Natural killer cell (primary cell): ENCODE measurements around the gene RFX8. TPM values are rescaled to one million over a fixed set of nuclear protein-coding genes. Genes with fewer than 3 reads are reported as not detected.
A peak's percentile ranks its signal among the peaks of the same experiment; 100 is the strongest.

Source experiments
- ATAC-seq, 3 donors: fragments of 150-1000 bp in 2 of 3; fragments of 200-7000 bp in 1 of 3; cut with Tn5 transposase; 1 replicate in 1 of 3; 2 replicates in 2 of 3; pipeline ENCODE4 v1.10.0; 2021; ENCODE audit warnings: mild to moderate bottlenecking in 2 of 3, moderate library complexity in 2 of 3
- DNase-seq, 2 donors: peaks; one replicate each; pipeline versions ENCODE4 v3.0.0 to v3.0.0-alpha.2; 2013 to 2021; ENCODE audit warnings: mixed read lengths in 1 of 2
- H3K27ac ChIP-seq: one replicate; pipeline ENCODE4 v1.5.1; 2013; ENCODE audit warnings: mild to moderate bottlenecking, low read length
- H3K27me3 ChIP-seq: one replicate; pipeline ENCODE4 v1.6.1; 2013; ENCODE audit warnings: low read length; ENCODE audit not compliant: control insufficient read depth, insufficient read depth
- H3K36me3 ChIP-seq: one replicate; pipeline ENCODE4 v1.6.1; 2013; ENCODE audit warnings: low read length; ENCODE audit not compliant: control insufficient read depth, insufficient read depth
- H3K4me1 ChIP-seq: one replicate; pipeline ENCODE4 v1.6.1; 2013; ENCODE audit warnings: low read length; ENCODE audit not compliant: control insufficient read depth, insufficient read depth
- H3K4me3 ChIP-seq: one replicate; pipeline ENCODE4 v1.5.1; 2013; ENCODE audit warnings: low read length
- H3K9me3 ChIP-seq: one replicate; pipeline ENCODE4 v1.6.1; 2013; ENCODE audit warnings: low read length; ENCODE audit not compliant: control insufficient read depth, insufficient read depth
- H3K27ac Mint-ChIP-seq, 2 donors: one replicate each; pipeline ENCODE4 v1.8.0; 2022; ENCODE audit warnings: mild to moderate bottlenecking in 2 of 2, mixed read lengths in 2 of 2, moderate library complexity in 1 of 2
- H3K27me3 Mint-ChIP-seq, 2 donors: one replicate each; pipeline ENCODE4 v1.8.0; 2022; ENCODE audit warnings: low read depth in 2 of 2, mixed read lengths in 2 of 2
- H3K36me3 Mint-ChIP-seq: one replicate; pipeline ENCODE4 v1.8.0; 2022; ENCODE audit warnings: mixed read lengths
- H3K4me1 Mint-ChIP-seq, 2 donors: one replicate each; pipeline ENCODE4 v1.8.0; 2022; ENCODE audit warnings: mixed read lengths in 2 of 2
- H3K4me3 Mint-ChIP-seq: one replicate; pipeline ENCODE4 v1.8.0; 2022; ENCODE audit warnings: mild to moderate bottlenecking, moderate library complexity, mixed read lengths
- H3K9me3 Mint-ChIP-seq, 2 donors: one replicate each; pipeline ENCODE4 v1.8.0; 2022; ENCODE audit warnings: mixed read lengths in 2 of 2
- CTCF ChIP-seq: fragments of 200-600 bp; IDR thresholded peaks from one replicate; pipeline ENCODE4 v1.8.0; 2022; ENCODE audit warnings: antibody characterized with exemption
- whole genome bisulfite sequencing: methylation state at CpG from one replicate; pipeline ENCODE4 v1.1.7; 2013; ENCODE audit warnings: missing lambda C conversion rate; ENCODE audit not compliant: insufficient coverage; 5-methylcytosine and 5-hydroxymethylcytosine counted together
- intact Hi-C: fragments of 100-400 bp; cut with micrococcal nuclease; formaldehyde crosslinking; loops from one replicate; pipeline ENCODE4 v1.14.2; 2022
- total RNA-seq, 4 donors: library from RNA; stranded (reverse); fragments of 120-200 nt in 1 of 4; gene quantifications; one replicate each; pipeline versions ENCODE4 v1.2.3 to v1.2.4, GENCODE V29; 2013 to 2022

The RFX8 gene
- total RNA-seq, 3 donors from 2014 or later (not counting 1 experiment from before 2014, with no cell fraction given): 0.68 TPM; not detected in 2

- Mint-ChIP-seq H3K9me3 (no peaks in the 10 kb centered on the region), H3K36me3 (no peaks in the 10 kb centered on the region), H3K27me3 (peaks cover 3 to 8% of the 10 kb centered on the region in 2 donors), H3K4me3 (no peak overlapping the region), H3K4me1 (no peaks in the 10 kb centered on the region), H3K27ac (no peak overlapping the region)
- no peak for ATAC-seq
- 89% methylated on average over 4 of the region's 4 CpGs for WGBS
- Histone ChIP-seq H3K9me3 (no peaks in the 10 kb centered on the region), H3K27me3 (no peaks in the 10 kb centered on the region), H3K27ac (no peak overlapping the region), H3K4me3 (no peak overlapping the region), H3K4me1 (no peaks in the 10 kb centered on the region), H3K36me3 (no peaks in the 10 kb centered on the region)
- intact Hi-C loops: no loop called here
- no peak for DNase-seq
- TF ChIP-seq CTCF: no peak
Measured at GRCh38 chr2:101369100-101369499, 105.8 kb downstream of the RFX8 start.

- Mint-ChIP-seq H3K27me3 (peaks cover 3 to 8% of the 10 kb centered on the region in 2 donors), H3K4me1 (no peaks in the 10 kb centered on the region), H3K9me3 (no peaks in the 10 kb centered on the region), H3K36me3 (no peaks in the 10 kb centered on the region), H3K27ac (no peak overlapping the region), H3K4me3 (no peak overlapping the region)
- no peaks in the 10 kb centered on the region for H3K4me1 ChIP-seq
- 83% methylated on average over 5 of the region's 5 CpGs for WGBS
- no peak overlapping the region for H3K4me3 ChIP-seq
- H3K27ac ChIP-seq: no peak overlapping the region
- no peaks in the 10 kb centered on the region for H3K9me3 ChIP-seq
- H3K27me3 ChIP-seq: no peaks in the 10 kb centered on the region
- no peaks in the 10 kb centered on the region for H3K36me3 ChIP-seq
- no peak for TF ChIP-seq CTCF
- no peak for DNase-seq
- no peak for ATAC-seq
- intact Hi-C loops: no loop called here
Measured at GRCh38 chr2:101368376-101368775, 106.5 kb downstream of the RFX8 start.

GRCh38 chr2:101367508-101367907 is 107.4 kb downstream of the RFX8 start:
- ATAC-seq: no peak
- Mint-ChIP-seq H3K4me3 (no peak overlapping the region), H3K4me1 (peaks cover 1 to 2% of the 10 kb centered on the region in 2 donors), H3K27me3 (peaks cover 3 to 8% of the 10 kb centered on the region in 2 donors), H3K36me3 (no peaks in the 10 kb centered on the region), H3K27ac (no peak overlapping the region), H3K9me3 (no peaks in the 10 kb centered on the region)
- Histone ChIP-seq H3K4me1 (peaks cover 2% of the 10 kb centered on the region), H3K36me3 (no peaks in the 10 kb centered on the region), H3K9me3 (no peaks in the 10 kb centered on the region), H3K27me3 (no peaks in the 10 kb centered on the region), H3K27ac (no peak overlapping the region), H3K4me3 (no peak overlapping the region)
- no peak for DNase-seq
- intact Hi-C loops: no loop called here
- no peak for TF ChIP-seq CTCF
- 93% methylated on average over 5 of the region's 5 CpGs for WGBS

GRCh38 chr2:101364878-101365277 is 110.0 kb downstream of the RFX8 start:
- Histone ChIP-seq H3K4me1 (peaks cover 16% of the 10 kb centered on the region), H3K9me3 (no peaks in the 10 kb centered on the region), H3K4me3 (no peak overlapping the region), H3K27ac (no peak overlapping the region), H3K36me3 (no peaks in the 10 kb centered on the region), H3K27me3 (no peaks in the 10 kb centered on the region)
- Mint-ChIP-seq H3K36me3 (no peaks in the 10 kb centered on the region), H3K4me3 (no peak overlapping the region), H3K4me1 (peaks cover 18% of the 10 kb centered on the region in 2 donors), H3K27me3 (peaks cover 0 to 3% of the 10 kb centered on the region in 2 donors), H3K9me3 (no peaks in the 10 kb centered on the region), H3K27ac (no peak overlapping the region)
- WGBS: 97% methylated on average over 7 of the region's 7 CpGs
- ATAC-seq: peak in 1 of 3 donors; percentile 9
- TF ChIP-seq CTCF: no peak
- no peak for DNase-seq
- intact Hi-C loops: no loop called here
